ENCODE results near the gene TRPM4. TPM values are rescaled to one million over a fixed set of nuclear protein-coding genes. Genes with fewer than 3 reads are reported as not detected.

Gene TRPM4
- polyA plus RNA-seq, 1 donor (not counting 4 experiments of a cell fraction or from before 2014, with no cell fraction given), result 16.1 TPM

DNA sequence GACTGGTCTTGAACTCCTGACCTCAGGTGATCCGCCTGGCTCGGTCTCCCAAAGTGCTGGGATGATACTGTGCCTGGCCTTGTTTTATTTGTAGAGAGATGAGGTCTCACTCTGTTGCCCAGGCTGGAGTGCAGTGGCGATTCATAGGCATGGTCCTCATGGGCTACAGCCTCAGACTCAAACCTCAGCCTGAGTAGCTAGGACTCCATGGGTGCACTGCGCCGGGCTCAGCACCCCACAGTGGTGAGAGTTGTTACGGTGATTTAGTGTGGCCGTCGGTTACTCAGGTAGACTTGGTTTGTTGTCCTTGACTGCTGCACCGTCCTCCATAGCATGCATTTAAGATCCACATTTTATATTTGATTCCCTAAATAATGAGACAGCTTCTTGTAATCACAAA is 86.7 kb downstream of the TRPM4 start:
- dilution Hi-C loops (cut with MboI; ENCODE audit: extremely low pct_ligation_motif_present, low sequenced_read_pairs), result no loop called here

GRCh38 chr19:49247676-49248075 is 90.1 kb downstream of the TRPM4 start:
- Histone ChIP-seq H3K9me1 (ENCODE audit: control insufficient read depth, extremely low read depth, insufficient read depth, low read length) (no peaks in the 10 kb centered on the region), H3K27me3 (ENCODE audit: control insufficient read depth, extremely low read depth, insufficient read depth, low read length) (no peaks in the 10 kb centered on the region), H3K4me1 (ENCODE audit: control insufficient read depth, extremely low read depth, insufficient read depth, low read length) (no peaks in the 10 kb centered on the region), H3K4me3 (ENCODE audit: control insufficient read depth in 2 of 3, extremely low read depth in 1 of 3, insufficient read depth in 2 of 3, low read depth in 1 of 3, low read length in 3 of 3) (no peak overlapping the region), H3K36me3 (ENCODE audit: control insufficient read depth in 2 of 2, extremely low read depth in 1 of 2, insufficient read depth in 2 of 2, low read length in 2 of 2) (peaks cover 0 to 6% of the 10 kb centered on the region in 2 experiments), H3K27ac (ENCODE audit: control insufficient read depth, insufficient read depth, low read length) (no peak overlapping the region), H3K4me2 (ENCODE audit: control insufficient read depth, extremely low read depth, insufficient read depth, low read depth, low read length) (no peak overlapping the region), H2AFZ (ENCODE audit: control insufficient read depth, low read length) (no peak overlapping the region), H3K9me3 (ENCODE audit: control insufficient read depth, low read depth, low read length) (no peaks in the 10 kb centered on the region), H3K9ac (ENCODE audit: control insufficient read depth, extremely low read depth, insufficient read depth, low read length) (no peak overlapping the region), H4K20me1 (ENCODE audit: control insufficient read depth, extremely low read depth, insufficient read depth, low read length) (no peaks in the 10 kb centered on the region), H3K79me2 (ENCODE audit: control insufficient read depth, insufficient read depth, low read length) (no peaks in the 10 kb centered on the region)
- FAIRE-seq (no peak), DNase-seq (ENCODE audit: low read depth, low spot score) (no peak)
- dilution Hi-C loops (cut with MboI; ENCODE audit: extremely low pct_ligation_motif_present, low sequenced_read_pairs), result no loop called here
- no peak for TF ChIP-seq EZH2 (IDR thresholded peaks at IDR 0.05; ENCODE audit: low read length)
- TF ChIP-seq, protein P1, sequence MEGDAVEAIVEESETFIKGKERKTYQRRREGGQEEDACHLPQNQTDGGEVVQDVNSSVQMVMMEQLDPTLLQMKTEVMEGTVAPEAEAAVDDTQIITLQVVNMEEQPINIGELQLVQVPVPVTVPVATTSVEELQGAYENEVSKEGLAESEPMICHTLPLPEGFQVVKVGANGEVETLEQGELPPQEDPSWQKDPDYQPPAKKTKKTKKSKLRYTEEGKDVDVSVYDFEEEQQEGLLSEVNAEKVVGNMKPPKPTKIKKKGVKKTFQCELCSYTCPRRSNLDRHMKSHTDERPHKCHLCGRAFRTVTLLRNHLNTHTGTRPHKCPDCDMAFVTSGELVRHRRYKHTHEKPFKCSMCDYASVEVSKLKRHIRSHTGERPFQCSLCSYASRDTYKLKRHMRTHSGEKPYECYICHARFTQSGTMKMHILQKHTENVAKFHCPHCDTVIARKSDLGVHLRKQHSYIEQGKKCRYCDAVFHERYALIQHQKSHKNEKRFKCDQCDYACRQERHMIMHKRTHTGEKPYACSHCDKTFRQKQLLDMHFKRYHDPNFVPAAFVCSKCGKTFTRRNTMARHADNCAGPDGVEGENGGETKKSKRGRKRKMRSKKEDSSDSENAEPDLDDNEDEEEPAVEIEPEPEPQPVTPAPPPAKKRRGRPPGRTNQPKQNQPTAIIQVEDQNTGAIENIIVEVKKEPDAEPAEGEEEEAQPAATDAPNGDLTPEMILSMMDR (optimal IDR thresholded peaks at IDR 0.05 in 1 of 3, IDR thresholded peaks at IDR 0.05 in 1 of 3, conservative IDR thresholded peaks at IDR 0.05 in 1 of 3; ENCODE audit: extremely low read depth in 1 of 3, insufficient read depth in 2 of 3, low read length in 3 of 3), result no peak

More for the DNA sequence above, 86.7 kb downstream of the TRPM4 start:
- Histone ChIP-seq H3K9me1 (ENCODE audit: control insufficient read depth, extremely low read depth, insufficient read depth, low read length) (no peaks in the 10 kb centered on the region), H3K4me2 (ENCODE audit: control insufficient read depth, extremely low read depth, insufficient read depth, low read depth, low read length) (no peak overlapping the region), H3K9me3 (ENCODE audit: control insufficient read depth, low read depth, low read length) (no peaks in the 10 kb centered on the region), H3K27me3 (ENCODE audit: control insufficient read depth, extremely low read depth, insufficient read depth, low read length) (no peaks in the 10 kb centered on the region), H3K79me2 (ENCODE audit: control insufficient read depth, insufficient read depth, low read length) (no peaks in the 10 kb centered on the region), H3K36me3 (ENCODE audit: control insufficient read depth in 2 of 2, extremely low read depth in 1 of 2, insufficient read depth in 2 of 2, low read length in 2 of 2) (peaks cover 0 to 4% of the 10 kb centered on the region in 2 experiments), H3K9ac (ENCODE audit: control insufficient read depth, extremely low read depth, insufficient read depth, low read length) (no peak overlapping the region), H4K20me1 (ENCODE audit: control insufficient read depth, extremely low read depth, insufficient read depth, low read length) (no peaks in the 10 kb centered on the region), H3K4me1 (ENCODE audit: control insufficient read depth, extremely low read depth, insufficient read depth, low read length) (no peaks in the 10 kb centered on the region), H3K4me3 (ENCODE audit: control insufficient read depth in 2 of 3, extremely low read depth in 1 of 3, insufficient read depth in 2 of 3, low read depth in 1 of 3, low read length in 3 of 3) (no peak overlapping the region), H2AFZ (ENCODE audit: control insufficient read depth, low read length) (no peak overlapping the region), H3K27ac (ENCODE audit: control insufficient read depth, insufficient read depth, low read length) (no peak overlapping the region)
- no peak for TF ChIP-seq EZH2 (IDR thresholded peaks at IDR 0.05; ENCODE audit: low read length)
- TF ChIP-seq, protein P1 (optimal IDR thresholded peaks at IDR 0.05 in 1 of 3, IDR thresholded peaks at IDR 0.05 in 1 of 3, conservative IDR thresholded peaks at IDR 0.05 in 1 of 3; ENCODE audit: extremely low read depth in 1 of 3, insufficient read depth in 2 of 3, low read length in 3 of 3), result no peak
- DNase-seq (ENCODE audit: low read depth, low spot score) (no peak), FAIRE-seq (no peak)
